ENCODE data around the gene COPG1. TPM values are rescaled to one million over a fixed set of nuclear protein-coding genes. Genes with fewer than 3 reads are reported as not detected.
"Not testable (repeated sequence)": the region's sequence is repeated elsewhere in the genome, so short reads cannot be mapped to it uniquely, and the experiment has no call there.

Gene COPG1
- total RNA-seq, 6 experiments from 2014 or later: 316 to 393 (median 342) TPM

- H3K4me1 Mint-ChIP-seq (ENCODE audit: low read depth): peaks cover 30% of the 10 kb centered on the region
- TF ChIP-seq, protein P1, sequence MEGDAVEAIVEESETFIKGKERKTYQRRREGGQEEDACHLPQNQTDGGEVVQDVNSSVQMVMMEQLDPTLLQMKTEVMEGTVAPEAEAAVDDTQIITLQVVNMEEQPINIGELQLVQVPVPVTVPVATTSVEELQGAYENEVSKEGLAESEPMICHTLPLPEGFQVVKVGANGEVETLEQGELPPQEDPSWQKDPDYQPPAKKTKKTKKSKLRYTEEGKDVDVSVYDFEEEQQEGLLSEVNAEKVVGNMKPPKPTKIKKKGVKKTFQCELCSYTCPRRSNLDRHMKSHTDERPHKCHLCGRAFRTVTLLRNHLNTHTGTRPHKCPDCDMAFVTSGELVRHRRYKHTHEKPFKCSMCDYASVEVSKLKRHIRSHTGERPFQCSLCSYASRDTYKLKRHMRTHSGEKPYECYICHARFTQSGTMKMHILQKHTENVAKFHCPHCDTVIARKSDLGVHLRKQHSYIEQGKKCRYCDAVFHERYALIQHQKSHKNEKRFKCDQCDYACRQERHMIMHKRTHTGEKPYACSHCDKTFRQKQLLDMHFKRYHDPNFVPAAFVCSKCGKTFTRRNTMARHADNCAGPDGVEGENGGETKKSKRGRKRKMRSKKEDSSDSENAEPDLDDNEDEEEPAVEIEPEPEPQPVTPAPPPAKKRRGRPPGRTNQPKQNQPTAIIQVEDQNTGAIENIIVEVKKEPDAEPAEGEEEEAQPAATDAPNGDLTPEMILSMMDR (IDR thresholded peaks at IDR 0.05): no peak
- no peaks in the 10 kb centered on the region; the same call in 1 of the 2 replicates for H3K27me3 Mint-ChIP-seq (ENCODE audit: insufficient read depth)
- H3K36me3 Mint-ChIP-seq (ENCODE audit: low read depth): no peaks in the 10 kb centered on the region
- peak overlapping the region; percentile 48 for H3K4me3 Mint-ChIP-seq
- DNase-seq: no peak
- no peaks in the 10 kb centered on the region for H3K9me3 Mint-ChIP-seq
- peak overlapping the region; percentile 92 for H3K27ac Mint-ChIP-seq
Observed at GRCh38 chr3:129211345-129211744, 38.1 kb upstream of the COPG1 start.

GRCh38 chr3:129211772-129212171 is 37.6 kb upstream of the COPG1 start:
- Mint-ChIP-seq H3K27me3 (ENCODE audit: insufficient read depth) (no peaks in the 10 kb centered on the region; the same call in 1 of the 2 replicates), H3K27ac (peak overlapping the region; percentile 92), H3K4me1 (ENCODE audit: low read depth) (peaks cover 30% of the 10 kb centered on the region), H3K9me3 (no peaks in the 10 kb centered on the region), H3K4me3 (peak overlapping the region; percentile 48), H3K36me3 (ENCODE audit: low read depth) (no peaks in the 10 kb centered on the region)
- TF ChIP-seq, protein P1 (IDR thresholded peaks at IDR 0.05): no peak
- peak; percentile 79 for DNase-seq

DNA sequence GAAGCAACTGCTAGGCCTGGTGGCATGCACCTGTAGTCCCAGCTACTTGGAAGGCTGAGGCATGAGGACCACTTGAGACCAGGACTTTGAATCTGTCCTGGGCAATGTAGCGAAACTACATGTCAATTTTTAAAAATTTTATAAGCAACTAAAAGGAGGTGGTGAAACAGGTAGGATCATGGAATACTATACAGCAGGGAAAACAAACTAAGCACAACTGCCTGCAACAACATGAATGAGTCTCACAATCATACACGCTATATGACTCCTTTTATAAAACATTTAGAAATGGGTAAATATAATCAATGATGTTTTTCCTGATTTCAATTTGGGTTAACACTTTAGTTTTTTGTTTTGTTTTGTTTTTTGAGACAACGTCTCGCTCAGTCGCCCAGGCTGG is 36.2 kb upstream of the COPG1 start:
- Mint-ChIP-seq H3K4me3 (no peak overlapping the region), H3K27ac (no peak overlapping the region), H3K27me3 (ENCODE audit: insufficient read depth) (no peaks in the 10 kb centered on the region; the same call in 1 of the 2 replicates), H3K4me1 (ENCODE audit: low read depth) (peaks cover 23% of the 10 kb centered on the region), H3K36me3 (ENCODE audit: low read depth) (no peaks in the 10 kb centered on the region), H3K9me3 (no peaks in the 10 kb centered on the region)
- DNase-seq: no peak
- TF ChIP-seq, protein P1 (IDR thresholded peaks at IDR 0.05): no peak

DNA sequence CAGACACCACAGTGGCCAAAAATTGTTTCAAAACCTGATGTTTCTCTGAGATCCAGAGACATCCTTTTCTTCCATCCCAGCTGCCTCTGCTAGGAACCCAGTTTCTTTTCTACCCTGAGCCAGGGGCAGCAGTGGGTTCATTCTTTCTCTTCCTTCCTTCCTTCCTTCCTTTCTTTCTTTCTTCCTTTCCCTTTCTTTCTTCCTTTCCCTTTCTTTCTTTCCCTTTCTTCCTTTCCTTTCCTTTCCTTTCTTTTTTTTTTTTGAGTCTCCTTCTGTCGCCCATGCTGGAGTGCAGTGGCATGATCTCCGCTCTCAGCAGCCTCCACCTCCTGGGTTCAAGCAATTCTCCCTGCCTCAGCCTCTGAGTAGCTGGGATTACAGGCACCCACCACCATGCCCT is 30.7 kb upstream of the COPG1 start:
- Mint-ChIP-seq H3K27me3 (ENCODE audit: insufficient read depth) (no peaks in the 10 kb centered on the region; the same call in 1 of the 2 replicates), H3K36me3 (ENCODE audit: low read depth) (no peaks in the 10 kb centered on the region), H3K9me3 (no peaks in the 10 kb centered on the region), H3K4me3 (no peak overlapping the region), H3K4me1 (ENCODE audit: low read depth) (no peaks in the 10 kb centered on the region), H3K27ac (no peak overlapping the region)
- no peak for DNase-seq
- TF ChIP-seq, protein P1 (IDR thresholded peaks at IDR 0.05): no peak

DNA sequence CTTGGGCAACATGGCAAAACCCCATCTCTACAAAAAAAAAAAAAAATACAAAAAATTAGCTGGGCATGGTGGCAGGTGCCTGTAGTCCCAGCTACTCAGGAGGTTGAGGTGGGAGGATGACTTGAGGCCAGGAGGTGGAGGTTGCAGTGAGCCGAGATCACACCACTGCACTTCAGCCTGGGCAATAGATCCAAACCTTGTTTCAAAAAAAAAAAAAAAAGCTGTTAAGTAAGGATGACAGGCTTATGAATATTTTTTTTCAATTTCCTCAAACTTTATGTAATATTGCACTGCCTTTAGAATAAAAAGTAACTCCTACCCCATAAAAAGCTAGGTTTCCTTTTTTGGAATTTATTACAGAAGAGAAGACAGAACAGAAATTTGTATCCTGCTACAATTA is 25.0 kb upstream of the COPG1 start:
- Mint-ChIP-seq H3K4me1 (ENCODE audit: low read depth) (peaks cover 44% of the 10 kb centered on the region), H3K27ac (peak overlapping the region; percentile 96; the same call in 1 of the 2 replicates)
- H3K27me3 Mint-ChIP-seq (ENCODE audit: insufficient read depth); H3K36me3 Mint-ChIP-seq (ENCODE audit: low read depth); DNase-seq; H3K4me3 Mint-ChIP-seq; H3K9me3 Mint-ChIP-seq: not testable (repeated sequence)

- Mint-ChIP-seq H3K4me3 (peak overlapping the region; percentile 77), H3K36me3 (ENCODE audit: low read depth) (no peaks in the 10 kb centered on the region), H3K27me3 (ENCODE audit: insufficient read depth) (no peaks in the 10 kb centered on the region), H3K27ac (peak overlapping the region; percentile 96), H3K9me3 (no peaks in the 10 kb centered on the region), H3K4me1 (ENCODE audit: low read depth) (peaks cover 50% of the 10 kb centered on the region)
- DNase-seq: peak; percentile 66
- TF ChIP-seq, protein P1 (IDR thresholded peaks at IDR 0.05): no peak
Observed at GRCh38 chr3:129224984-129225393, 24.4 kb upstream of the COPG1 start.
